Thoracic aorta (tissue), 2 donors: ENCODE measurements around the gene AQP6. TPM values are rescaled to one million over a fixed set of nuclear protein-coding genes. Genes with fewer than 3 reads are reported as not detected.

Experiments
- ATAC-seq: fragments of 150-250 bp; one replicate; pipeline ENCODE4 v1.8.0; 2017; ENCODE audit warnings: low read depth; ENCODE audit not compliant: insufficient number of reproducible peaks, low FRiP score
- DNase-seq: peaks from one replicate; pipeline ENCODE4 v3.0.0-alpha.2; 2020; ENCODE audit warnings: low spot score
- H3K27ac ChIP-seq, 2 donors: fragments of 200-600 bp; sonication (generic); 1 replicate in 1 of 2; 2 replicates in 1 of 2; pipeline ENCODE4 v1.5.1; 2016; ENCODE audit warnings: mild to moderate bottlenecking in 2 of 2, moderate library complexity in 2 of 2
- H3K27me3 ChIP-seq: fragments of 200-600 bp; sonication (generic); replicated peaks from 2 replicates; pipeline ENCODE4 v1.6.0; 2016; ENCODE audit warnings: mild to moderate bottlenecking; ENCODE audit not compliant: insufficient read depth
- H3K36me3 ChIP-seq: fragments of 200-600 bp; sonication (generic); one replicate; pipeline ENCODE4 v1.5.1; 2016
- H3K4me1 ChIP-seq, 2 donors: fragments of 200-600 bp; sonication (generic); 1 replicate in 1 of 2; 2 replicates in 1 of 2; pipeline versions ENCODE4 v1.5.1 to v1.6.0; 2016; ENCODE audit warnings: low read depth in 2 of 2, mild to moderate bottlenecking in 1 of 2; ENCODE audit not compliant: control insufficient read depth in 1 of 2
- H3K4me3 ChIP-seq: fragments of 200-600 bp; sonication (generic); 2 replicates; pipeline ENCODE4 v1.5.1; 2016; ENCODE audit warnings: mild to moderate bottlenecking
- H3K9me3 ChIP-seq: fragments of 200-600 bp; sonication (generic); 2 replicates; pipeline ENCODE4 v1.5.1; 2016
- total RNA-seq, 2 donors: library from RNA; depleted of rRNA; stranded (reverse); fragments of >200 nt; gene quantifications; one replicate each; pipeline versions ENCODE4 v1.1.0 to v1.2.3, GENCODE V29; 2016
- TF ChIP-seq, protein P1 (sequence below): fragments of 200-600 bp; sonication (generic); IDR thresholded peaks from one replicate; pipeline ENCODE4 v1.5.1; 2019; ENCODE audit warnings: antibody characterized with exemption

Gene AQP6
- total RNA-seq, 2 donors from 2014 or later: not detected

DNA sequence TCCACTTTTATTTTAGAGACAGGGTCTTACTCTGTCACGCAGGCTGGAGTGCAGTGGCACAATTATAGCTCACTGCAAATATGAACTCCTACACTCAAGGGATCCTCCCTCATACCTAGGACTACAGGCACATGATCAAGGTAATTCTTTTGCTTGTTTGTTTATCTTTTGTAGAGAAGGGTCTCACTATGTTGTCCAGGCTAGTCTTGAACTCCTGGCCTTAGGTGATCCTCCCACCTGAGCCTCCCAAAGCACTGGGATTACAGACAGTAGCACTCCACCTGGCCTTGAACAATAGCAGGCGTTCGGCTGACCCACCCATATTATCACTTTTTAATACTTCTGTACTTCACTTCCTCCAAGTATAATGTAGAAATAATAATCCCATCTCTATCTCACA, 53.9 kb downstream of the AQP6 start:
- no peak for DNase-seq
- Histone ChIP-seq H3K36me3 (no peaks in the 10 kb centered on the region), H3K4me3 (no peak overlapping the region), H3K27ac (no peak overlapping the region), H3K9me3 (no peaks in the 10 kb centered on the region), H3K27me3 (no peaks in the 10 kb centered on the region), H3K4me1 (peaks cover 8 to 9% of the 10 kb centered on the region in 2 donors)
- TF ChIP-seq, protein P1, sequence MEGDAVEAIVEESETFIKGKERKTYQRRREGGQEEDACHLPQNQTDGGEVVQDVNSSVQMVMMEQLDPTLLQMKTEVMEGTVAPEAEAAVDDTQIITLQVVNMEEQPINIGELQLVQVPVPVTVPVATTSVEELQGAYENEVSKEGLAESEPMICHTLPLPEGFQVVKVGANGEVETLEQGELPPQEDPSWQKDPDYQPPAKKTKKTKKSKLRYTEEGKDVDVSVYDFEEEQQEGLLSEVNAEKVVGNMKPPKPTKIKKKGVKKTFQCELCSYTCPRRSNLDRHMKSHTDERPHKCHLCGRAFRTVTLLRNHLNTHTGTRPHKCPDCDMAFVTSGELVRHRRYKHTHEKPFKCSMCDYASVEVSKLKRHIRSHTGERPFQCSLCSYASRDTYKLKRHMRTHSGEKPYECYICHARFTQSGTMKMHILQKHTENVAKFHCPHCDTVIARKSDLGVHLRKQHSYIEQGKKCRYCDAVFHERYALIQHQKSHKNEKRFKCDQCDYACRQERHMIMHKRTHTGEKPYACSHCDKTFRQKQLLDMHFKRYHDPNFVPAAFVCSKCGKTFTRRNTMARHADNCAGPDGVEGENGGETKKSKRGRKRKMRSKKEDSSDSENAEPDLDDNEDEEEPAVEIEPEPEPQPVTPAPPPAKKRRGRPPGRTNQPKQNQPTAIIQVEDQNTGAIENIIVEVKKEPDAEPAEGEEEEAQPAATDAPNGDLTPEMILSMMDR: no peak
- ATAC-seq: no peak

Other genes starting within 250 kb of the AQP6 start
- 100 to 1,000 TPM; 232 to 244 TPM for gene TMBIM6, start 231.4 kb upstream of the AQP6 start, total RNA-seq
- 10 to 100 TPM; 34.9 to 38.0 TPM for gene NCKAP5L, start 144.5 kb upstream of the AQP6 start, total RNA-seq
- 1 to 10 TPM; 1.6 to 2.7 TPM for gene BCDIN3D, start 129.8 kb upstream of the AQP6 start, total RNA-seq
- gene FAIM2, start 69.0 kb upstream of the AQP6 start, total RNA-seq: 1 to 10 TPM; 2.8 TPM
- 1 to 10 TPM in 1 of 2 donors, not detected in 1; 3.0 TPM for gene AQP2, start 22.2 kb upstream of the AQP6 start, total RNA-seq
- under 1 TPM; 0.42 to 0.54 TPM for gene AQP5, start 11.1 kb upstream of the AQP6 start, total RNA-seq
- 1 to 10 TPM; 3.0 to 4.8 TPM for gene RACGAP1, start 52.5 kb downstream of the AQP6 start, total RNA-seq
- gene ASIC1, start 84.6 kb downstream of the AQP6 start, total RNA-seq: not detected
- gene SMARCD1, start 112.4 kb downstream of the AQP6 start, total RNA-seq: 10 to 100 TPM; 53.6 to 60.0 TPM
- 1 to 10 TPM; 4.2 to 5.0 TPM for gene GPD1, start 131.1 kb downstream of the AQP6 start, total RNA-seq
- 10 to 100 TPM; 50.8 to 57.2 TPM for gene COX14, start 139.3 kb downstream of the AQP6 start, total RNA-seq
- 10 to 100 TPM; 34.6 to 73.5 TPM for gene CERS5, start 194.4 kb downstream of the AQP6 start, total RNA-seq